ENCODE data around the gene RAI2.
"Not testable (repeated sequence)": the region's sequence is repeated elsewhere in the genome, so short reads cannot be mapped to it uniquely, and the experiment has no call there.

Gene RAI2

DNA sequence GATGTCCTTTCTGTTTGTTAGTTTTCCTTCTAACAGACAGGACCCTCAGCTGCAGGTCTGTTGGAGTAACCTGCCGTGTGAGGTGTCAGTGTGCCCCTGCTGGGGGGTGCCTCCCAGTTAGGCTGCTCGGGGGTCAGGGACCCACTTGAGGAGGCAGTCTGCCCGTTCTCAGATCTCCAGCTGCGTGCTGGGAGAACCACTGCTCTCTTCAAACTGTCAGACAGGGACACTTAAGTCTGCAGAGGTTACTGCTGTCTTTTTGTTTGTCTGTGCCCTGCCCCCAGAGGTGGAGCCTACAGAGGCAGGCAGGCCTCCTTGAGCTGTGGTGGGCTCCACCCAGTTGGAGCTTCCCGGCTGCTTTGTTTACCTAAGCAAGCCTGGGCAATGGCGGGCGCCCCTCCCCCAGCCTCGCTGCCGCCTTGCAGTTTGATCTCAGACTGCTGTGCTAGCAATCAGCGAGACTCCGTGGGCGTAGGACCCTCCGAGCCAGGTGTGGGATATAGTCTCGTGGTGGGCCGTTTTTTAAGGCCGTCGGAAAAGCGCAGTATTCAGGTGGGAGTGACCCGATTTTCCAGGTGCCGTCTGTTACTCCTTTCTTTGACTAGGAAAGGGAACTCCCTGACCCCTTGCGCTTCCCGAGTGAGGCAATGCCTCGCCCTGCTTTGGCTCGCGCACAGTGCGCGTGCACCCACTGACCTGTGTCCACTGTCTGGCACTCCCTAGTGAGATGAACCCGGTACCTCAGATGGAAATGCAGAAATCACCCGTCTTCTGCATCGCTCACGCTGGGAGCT, 74.3 kb downstream of the RAI2 start:
- not testable (repeated sequence) for H3K27ac Mint-ChIP-seq; H3K9me3 Mint-ChIP-seq; H3K36me3 Mint-ChIP-seq (ENCODE audit: low read depth); DNase-seq; H3K4me3 Mint-ChIP-seq
- H3K27me3 Mint-ChIP-seq: peaks cover 29% of the 10 kb centered on the region
- H3K4me1 Mint-ChIP-seq (ENCODE audit: low read depth): peaks cover 16% of the 10 kb centered on the region

GRCh38 chrX:17779434-17779833, 81.7 kb downstream of the RAI2 start:
- Mint-ChIP-seq H3K27ac (no peak overlapping the region), H3K36me3 (ENCODE audit: low read depth) (no peaks in the 10 kb centered on the region), H3K4me3 (no peak overlapping the region), H3K9me3 (no peaks in the 10 kb centered on the region), H3K4me1 (ENCODE audit: low read depth) (peaks cover 9% of the 10 kb centered on the region), H3K27me3 (no peaks in the 10 kb centered on the region)
- no peak for DNase-seq

DNA sequence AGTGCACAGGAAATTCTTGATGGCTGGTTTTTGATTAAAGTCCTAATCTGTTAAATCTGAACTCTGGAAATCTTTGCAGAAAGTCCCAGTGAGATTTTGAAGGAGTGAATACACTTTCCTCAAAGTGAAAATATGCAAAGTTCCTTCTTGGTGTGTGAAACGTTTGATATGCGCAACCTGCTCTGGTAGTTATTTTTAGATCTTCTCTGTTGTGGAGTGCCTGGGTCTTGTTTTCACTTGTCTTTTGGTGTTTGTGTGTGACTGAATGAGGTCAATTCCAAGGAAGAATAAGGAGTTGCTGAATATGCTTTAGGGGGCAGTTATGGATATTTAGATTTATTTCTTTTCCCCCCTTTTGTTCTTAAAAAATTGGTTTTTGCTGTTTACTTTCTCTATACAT, 82.1 kb downstream of the RAI2 start:
- Mint-ChIP-seq H3K27me3 (no peaks in the 10 kb centered on the region), H3K36me3 (ENCODE audit: low read depth) (no peaks in the 10 kb centered on the region), H3K4me3 (no peak overlapping the region), H3K9me3 (no peaks in the 10 kb centered on the region), H3K27ac (no peak overlapping the region), H3K4me1 (ENCODE audit: low read depth) (peaks cover 9% of the 10 kb centered on the region)
- no peak for DNase-seq

- DNase-seq: no peak
- Mint-ChIP-seq H3K36me3 (ENCODE audit: low read depth) (no peaks in the 10 kb centered on the region), H3K9me3 (no peaks in the 10 kb centered on the region), H3K27ac (no peak overlapping the region), H3K27me3 (no peaks in the 10 kb centered on the region), H3K4me1 (ENCODE audit: low read depth) (peaks cover 4% of the 10 kb centered on the region), H3K4me3 (no peak overlapping the region)
Measured at GRCh38 chrX:17774053-17774452, 87.0 kb downstream of the RAI2 start.

DNA sequence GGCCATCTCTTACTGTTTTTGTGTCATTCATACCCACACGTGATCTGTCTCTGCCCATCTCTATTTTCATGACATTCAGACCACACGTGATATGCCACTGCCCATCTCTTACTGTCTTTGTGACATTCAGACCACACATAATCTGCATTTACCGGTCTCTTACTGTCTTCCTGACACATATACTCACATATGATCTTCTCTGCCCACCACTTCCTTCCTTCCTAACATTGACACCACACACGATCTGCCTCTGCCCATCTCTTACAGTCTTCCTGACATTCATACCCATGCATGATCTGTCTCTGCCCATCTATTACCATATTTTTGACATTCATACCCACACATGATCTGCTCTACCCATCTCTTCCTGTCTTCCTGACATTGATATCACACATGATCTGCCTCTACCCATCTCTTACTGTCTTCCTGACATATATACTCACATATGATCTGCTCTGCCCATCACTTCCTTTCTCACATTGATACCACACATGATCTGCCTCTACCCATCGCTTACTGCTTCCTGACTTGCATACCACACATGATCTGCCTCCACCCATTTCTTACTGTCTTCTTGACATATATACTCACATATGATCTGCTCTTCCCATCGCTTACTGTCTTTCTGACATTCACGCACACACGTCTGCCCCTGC, 87.7 kb downstream of the RAI2 start:
- no peak for DNase-seq
- H3K27ac Mint-ChIP-seq: no peak overlapping the region
- no peaks in the 10 kb centered on the region for H3K9me3 Mint-ChIP-seq
- no peak overlapping the region for H3K4me3 Mint-ChIP-seq
- no peaks in the 10 kb centered on the region for H3K36me3 Mint-ChIP-seq (ENCODE audit: low read depth)
- H3K27me3 Mint-ChIP-seq: no peaks in the 10 kb centered on the region
- H3K4me1 Mint-ChIP-seq (ENCODE audit: low read depth): no peaks in the 10 kb centered on the region

- DNase-seq: no peak
- no peaks in the 10 kb centered on the region for H3K27me3 Mint-ChIP-seq
- no peaks in the 10 kb centered on the region for H3K9me3 Mint-ChIP-seq
- no peak overlapping the region for H3K4me3 Mint-ChIP-seq
- no peak overlapping the region for H3K27ac Mint-ChIP-seq
- H3K36me3 Mint-ChIP-seq (ENCODE audit: low read depth): no peaks in the 10 kb centered on the region
- no peaks in the 10 kb centered on the region for H3K4me1 Mint-ChIP-seq (ENCODE audit: low read depth)
Measured at GRCh38 chrX:17769701-17770269, 91.3 kb downstream of the RAI2 start.

GRCh38 chrX:17768997-17769396, 92.1 kb downstream of the RAI2 start:
- DNase-seq: no peak
- no peak overlapping the region for H3K27ac Mint-ChIP-seq
- H3K9me3 Mint-ChIP-seq: no peaks in the 10 kb centered on the region
- no peaks in the 10 kb centered on the region for H3K4me1 Mint-ChIP-seq (ENCODE audit: low read depth)
- H3K27me3 Mint-ChIP-seq: no peaks in the 10 kb centered on the region
- no peaks in the 10 kb centered on the region for H3K36me3 Mint-ChIP-seq (ENCODE audit: low read depth)
- H3K4me3 Mint-ChIP-seq: no peak overlapping the region

GRCh38 chrX:17767734-17768133, 93.4 kb downstream of the RAI2 start:
- Mint-ChIP-seq H3K9me3 (no peaks in the 10 kb centered on the region), H3K4me3 (no peak overlapping the region), H3K27ac (no peak overlapping the region), H3K4me1 (ENCODE audit: low read depth) (no peaks in the 10 kb centered on the region), H3K36me3 (ENCODE audit: low read depth) (no peaks in the 10 kb centered on the region), H3K27me3 (no peaks in the 10 kb centered on the region)
- DNase-seq: no peak

DNA sequence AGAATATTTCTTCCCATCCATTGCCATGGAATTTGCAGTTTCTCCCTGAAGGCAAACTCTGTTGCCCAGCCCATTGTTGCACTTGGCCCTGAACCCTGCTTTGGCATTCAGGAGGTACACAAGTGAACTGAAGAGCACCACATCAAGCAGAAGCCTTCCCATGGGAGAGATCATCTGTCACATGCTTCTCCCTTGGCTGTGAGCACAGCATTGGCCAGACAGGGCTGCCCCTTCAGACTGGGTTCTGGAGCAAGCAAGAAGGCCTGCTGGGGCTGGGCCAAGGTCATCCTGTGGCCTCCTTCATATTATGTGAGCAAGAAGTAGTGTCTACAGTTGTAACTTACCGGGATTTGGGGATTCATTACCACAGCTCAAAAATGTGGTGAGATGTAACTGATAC, 101.1 kb downstream of the RAI2 start:
- no peak overlapping the region for H3K27ac Mint-ChIP-seq
- no peaks in the 10 kb centered on the region for H3K36me3 Mint-ChIP-seq (ENCODE audit: low read depth)
- no peak overlapping the region for H3K4me3 Mint-ChIP-seq
- H3K9me3 Mint-ChIP-seq: no peaks in the 10 kb centered on the region
- peaks cover 16% of the 10 kb centered on the region for H3K27me3 Mint-ChIP-seq
- DNase-seq: no peak
- H3K4me1 Mint-ChIP-seq (ENCODE audit: low read depth): peaks cover 5% of the 10 kb centered on the region

GRCh38 chrX:17758382-17758781, 102.7 kb downstream of the RAI2 start:
- Mint-ChIP-seq H3K27ac (no peak overlapping the region), H3K4me1 (ENCODE audit: low read depth) (peaks cover 5% of the 10 kb centered on the region), H3K9me3 (no peaks in the 10 kb centered on the region), H3K36me3 (ENCODE audit: low read depth) (no peaks in the 10 kb centered on the region), H3K27me3 (peaks cover 16% of the 10 kb centered on the region), H3K4me3 (no peak overlapping the region)
- no peak for DNase-seq

DNA sequence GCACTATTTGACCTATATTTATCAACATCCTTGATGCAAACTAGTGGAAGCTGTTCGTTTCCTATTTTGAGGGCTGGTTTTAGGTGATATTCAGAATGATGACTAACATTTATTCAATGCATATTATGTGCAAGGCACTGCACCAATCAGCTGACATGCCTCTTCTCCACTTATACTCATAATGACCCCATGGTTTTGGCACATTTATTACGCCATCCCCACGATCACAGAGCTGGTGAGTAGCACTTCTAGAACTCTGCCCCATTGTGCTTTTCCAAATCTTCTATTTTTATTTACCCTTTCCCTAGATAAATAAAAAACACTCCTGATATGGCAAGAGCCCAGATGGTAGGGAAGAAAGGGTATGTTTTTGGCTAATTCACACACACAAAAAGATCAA, 110.7 kb downstream of the RAI2 start:
- H3K9me3 Mint-ChIP-seq: no peaks in the 10 kb centered on the region
- H3K4me1 Mint-ChIP-seq (ENCODE audit: low read depth): no peaks in the 10 kb centered on the region
- no peak overlapping the region for H3K27ac Mint-ChIP-seq
- no peak overlapping the region for H3K4me3 Mint-ChIP-seq
- DNase-seq: no peak
- H3K27me3 Mint-ChIP-seq: peaks cover 24% of the 10 kb centered on the region
- peaks cover 4% of the 10 kb centered on the region for H3K36me3 Mint-ChIP-seq (ENCODE audit: low read depth)
